Omental fat pad (tissue), 4 donors: Measurements from ENCODE around the gene RRP9. TPM values are rescaled to one million over a fixed set of nuclear protein-coding genes. Genes with fewer than 3 reads are reported as not detected.

ENCODE experiments used
- ATAC-seq: fragments of 150-250 bp; one replicate; pipeline ENCODE4 v1.9.1; 2016; ENCODE audit warnings: mild to moderate bottlenecking, moderate library complexity; ENCODE audit not compliant: low FRiP score
- DNase-seq: peaks from one replicate; pipeline ENCODE4 v3.0.0-alpha.2; 2019; ENCODE audit warnings: low spot score
- total RNA-seq, 4 donors: library from RNA; depleted of rRNA; stranded (reverse); fragments of >200 nt; gene quantifications; one replicate each; pipeline ENCODE4 v1.1.0, GENCODE V29; 2016
- TF ChIP-seq, protein P1 (sequence below), 3 donors: fragments of 450-650 bp; IDR thresholded peaks; one replicate each; pipeline ENCODE4 v1.5.1; 2016 to 2017; ENCODE audit warnings: antibody characterized with exemption in 3 of 3, mild to moderate bottlenecking in 3 of 3, moderate library complexity in 2 of 3

Gene RRP9
- total RNA-seq, 4 donors from 2014 or later = 19.2 to 55.8 (median 21.3) TPM

DNA sequence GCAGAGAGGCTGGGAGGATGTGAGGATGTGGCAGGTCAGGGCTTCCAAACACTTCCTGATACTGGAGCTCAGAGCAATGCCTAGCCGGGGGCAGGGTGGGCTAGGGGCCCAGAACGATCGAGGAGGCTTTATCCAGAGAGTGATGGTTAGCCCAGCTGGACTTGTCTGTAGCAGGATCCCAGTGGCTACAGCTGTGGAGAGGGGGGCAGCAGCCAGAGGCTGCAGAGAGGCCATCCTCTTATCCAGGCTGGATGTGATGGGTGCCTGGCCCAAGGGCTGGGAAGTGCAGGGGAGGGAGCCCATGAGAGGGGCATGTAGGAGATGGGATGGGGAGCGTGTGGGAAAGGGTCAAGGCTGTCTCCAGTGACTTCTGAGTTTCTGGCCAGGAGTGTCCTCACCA, 5.1 kb upstream of the RRP9 start:
- DNase-seq (no peak), ATAC-seq (no peak)
- TF ChIP-seq, protein P1, sequence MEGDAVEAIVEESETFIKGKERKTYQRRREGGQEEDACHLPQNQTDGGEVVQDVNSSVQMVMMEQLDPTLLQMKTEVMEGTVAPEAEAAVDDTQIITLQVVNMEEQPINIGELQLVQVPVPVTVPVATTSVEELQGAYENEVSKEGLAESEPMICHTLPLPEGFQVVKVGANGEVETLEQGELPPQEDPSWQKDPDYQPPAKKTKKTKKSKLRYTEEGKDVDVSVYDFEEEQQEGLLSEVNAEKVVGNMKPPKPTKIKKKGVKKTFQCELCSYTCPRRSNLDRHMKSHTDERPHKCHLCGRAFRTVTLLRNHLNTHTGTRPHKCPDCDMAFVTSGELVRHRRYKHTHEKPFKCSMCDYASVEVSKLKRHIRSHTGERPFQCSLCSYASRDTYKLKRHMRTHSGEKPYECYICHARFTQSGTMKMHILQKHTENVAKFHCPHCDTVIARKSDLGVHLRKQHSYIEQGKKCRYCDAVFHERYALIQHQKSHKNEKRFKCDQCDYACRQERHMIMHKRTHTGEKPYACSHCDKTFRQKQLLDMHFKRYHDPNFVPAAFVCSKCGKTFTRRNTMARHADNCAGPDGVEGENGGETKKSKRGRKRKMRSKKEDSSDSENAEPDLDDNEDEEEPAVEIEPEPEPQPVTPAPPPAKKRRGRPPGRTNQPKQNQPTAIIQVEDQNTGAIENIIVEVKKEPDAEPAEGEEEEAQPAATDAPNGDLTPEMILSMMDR (IDR thresholded peaks at IDR 0.05) = no peak

DNA sequence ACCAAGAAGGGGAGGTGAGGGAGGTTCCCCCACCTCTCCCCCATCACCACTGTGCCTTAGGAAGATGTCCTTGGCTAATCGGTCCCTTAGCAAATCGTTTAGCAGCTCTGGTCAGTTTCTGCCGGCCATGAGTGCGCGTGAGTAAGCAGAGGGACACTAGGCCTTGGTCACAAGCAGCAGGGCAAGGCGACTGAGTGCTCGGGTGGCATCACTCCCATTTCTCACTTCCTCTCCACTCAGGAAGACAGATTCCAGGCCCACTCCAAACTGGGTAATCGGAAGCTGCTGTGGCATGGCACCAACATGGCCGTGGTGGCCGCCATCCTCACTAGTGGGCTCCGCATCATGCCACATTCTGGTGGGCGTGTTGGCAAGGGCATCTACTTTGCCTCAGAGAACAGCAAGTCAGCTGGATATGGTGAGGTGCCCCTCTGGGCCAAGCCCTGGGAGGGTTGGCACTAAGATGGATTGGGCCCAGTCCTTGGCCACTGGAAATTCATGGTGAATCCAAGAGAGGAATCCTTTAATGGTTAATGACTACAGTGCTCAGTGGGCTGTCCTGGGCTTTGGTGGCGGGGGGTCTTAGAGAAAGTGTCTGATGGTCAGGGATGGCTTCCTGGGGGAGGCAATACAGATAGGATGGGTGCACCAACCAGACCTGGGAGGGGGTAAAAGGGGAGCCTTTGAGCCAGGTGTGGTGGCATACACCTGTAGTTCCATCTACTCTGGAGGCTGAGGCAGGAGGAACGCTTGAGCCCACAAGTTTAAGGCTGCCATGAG, 4.4 kb upstream of the RRP9 start:
- ATAC-seq (no peak), DNase-seq (no peak)
- TF ChIP-seq, protein P1 (IDR thresholded peaks at IDR 0.05) = no peak

DNA sequence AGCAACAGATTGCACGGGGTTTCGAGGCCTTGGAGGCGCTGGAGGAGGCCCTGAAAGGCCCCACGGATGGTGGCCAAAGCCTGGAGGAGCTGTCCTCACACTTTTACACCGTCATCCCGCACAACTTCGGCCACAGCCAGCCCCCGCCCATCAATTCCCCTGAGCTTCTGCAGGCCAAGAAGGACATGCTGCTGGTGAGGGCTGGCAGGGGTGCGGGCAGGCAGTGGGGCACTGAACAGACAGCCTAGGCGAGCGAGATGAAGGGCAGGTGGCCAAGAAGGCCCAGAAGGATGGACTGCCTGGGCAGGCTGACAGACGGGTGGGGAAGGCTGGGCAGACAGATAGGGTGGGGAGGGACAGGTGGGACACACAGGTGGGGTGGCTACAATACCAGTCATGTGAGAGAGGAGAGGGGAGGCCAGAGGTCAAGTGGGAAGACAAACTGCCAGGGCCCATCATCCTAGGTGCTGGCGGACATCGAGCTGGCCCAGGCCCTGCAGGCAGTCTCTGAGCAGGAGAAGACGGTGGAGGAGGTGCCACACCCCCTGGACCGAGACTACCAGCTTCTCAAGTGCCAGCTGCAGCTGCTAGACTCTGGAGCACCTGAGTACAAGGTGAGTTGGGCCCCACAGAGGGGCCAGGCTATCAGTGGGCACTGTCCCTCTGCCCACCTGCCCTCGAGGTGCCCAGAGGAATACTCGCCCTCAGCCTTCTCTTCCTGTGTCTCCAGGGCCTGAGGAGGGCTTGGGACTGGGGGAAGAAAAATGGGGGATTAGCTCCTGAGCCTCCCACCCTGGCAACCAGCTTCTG, 3.5 kb upstream of the RRP9 start:
- DNase-seq = no peak
- TF ChIP-seq, protein P1 (IDR thresholded peaks at IDR 0.05) = no peak
- ATAC-seq = no peak

DNA sequence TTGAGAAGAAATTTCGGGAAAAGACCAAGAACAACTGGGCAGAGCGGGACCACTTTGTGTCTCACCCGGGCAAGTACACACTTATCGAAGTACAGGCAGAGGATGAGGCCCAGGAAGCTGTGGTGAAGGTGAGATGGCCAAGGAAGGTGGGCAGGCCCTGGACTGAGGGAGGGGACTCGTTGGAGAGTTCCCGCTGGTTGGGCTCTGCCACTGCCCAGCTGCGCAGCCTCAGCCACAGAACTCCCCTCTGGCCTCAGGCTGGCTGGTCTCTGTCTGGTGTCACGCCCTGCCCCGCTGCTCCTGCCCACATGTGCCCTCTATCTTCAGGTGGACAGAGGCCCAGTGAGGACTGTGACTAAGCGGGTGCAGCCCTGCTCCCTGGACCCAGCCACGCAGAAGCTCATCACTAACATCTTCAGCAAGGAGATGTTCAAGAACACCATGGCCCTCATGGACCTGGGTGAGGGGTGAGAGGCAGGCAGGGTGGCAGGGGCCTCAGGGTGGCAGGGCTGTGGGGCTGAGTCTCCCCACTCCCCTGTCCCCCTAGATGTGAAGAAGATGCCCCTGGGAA, 2.8 kb upstream of the RRP9 start:
- ATAC-seq (no peak), DNase-seq (no peak)
- TF ChIP-seq, protein P1 (IDR thresholded peaks at IDR 0.05) = no peak

DNA sequence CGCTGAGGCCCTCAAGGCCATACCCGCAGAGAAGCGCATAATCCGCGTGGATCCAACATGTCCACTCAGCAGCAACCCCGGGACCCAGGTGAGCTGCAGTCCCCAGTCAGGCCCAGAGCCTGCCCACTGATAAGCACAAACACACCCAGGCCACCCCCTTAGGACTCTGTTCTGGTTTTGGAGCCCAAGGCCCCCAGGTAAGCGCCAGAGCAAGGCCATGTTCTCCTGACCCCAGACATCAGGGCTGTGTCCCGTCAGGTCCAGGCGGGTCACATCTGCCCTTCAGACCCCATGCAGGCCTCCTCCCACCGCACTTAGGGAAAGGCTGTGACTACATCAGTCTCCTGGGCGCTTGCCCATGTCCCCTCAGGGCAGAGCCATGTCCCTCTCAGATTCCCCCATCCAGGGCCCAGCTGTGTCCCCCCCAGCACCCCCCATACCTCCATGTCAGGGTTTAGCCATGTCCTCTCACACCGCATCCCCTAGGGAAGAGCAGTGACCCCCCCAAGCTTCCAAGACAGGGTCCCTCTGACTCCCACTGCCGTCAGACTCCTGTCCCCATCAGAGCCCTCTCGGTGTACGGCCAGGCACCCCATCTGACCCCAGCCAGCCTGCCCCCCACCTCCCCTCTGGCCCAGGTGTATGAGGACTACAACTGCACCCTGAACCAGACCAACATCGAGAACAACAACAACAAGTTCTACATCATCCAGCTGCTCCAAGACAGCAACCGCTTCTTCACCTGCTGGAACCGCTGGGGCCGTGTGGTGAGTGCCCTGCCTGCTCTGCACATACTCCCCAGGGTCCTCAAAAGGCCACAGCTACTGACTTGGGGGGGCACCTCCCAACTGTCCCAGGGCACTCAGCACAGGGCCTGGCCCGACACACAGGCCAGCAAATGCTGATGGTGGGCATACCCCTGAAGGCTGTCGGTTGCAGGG, 2.0 kb upstream of the RRP9 start:
- TF ChIP-seq, protein P1 (IDR thresholded peaks at IDR 0.05) = no peak
- ATAC-seq = no peak
- DNase-seq = no peak
